G401 (cell line): ENCODE measurements around the gene HPSE2. TPM values are rescaled to one million over a fixed set of nuclear protein-coding genes. Genes with fewer than 3 reads are reported as not detected.
"Not testable (repeated sequence)": the region's sequence is repeated elsewhere in the genome, so short reads cannot be mapped to it uniquely, and the experiment has no call there.

Experiments
- DNase-seq: peaks from one replicate; pipeline ENCODE4 v3.0.0-alpha.2; 2015; ENCODE audit warnings: low spot score
- in situ Hi-C: cut with HindIII; loops from 2 replicates; pipeline ENCODE4 v1.10.0; 2016; ENCODE audit warnings: low sequenced_read_pairs, mixed read lengths
- total RNA-seq: library from RNA; depleted of rRNA; stranded (reverse); fragments of >200 nt; shearing (Covaris generic); gene quantifications from 2 replicates; pipeline ENCODE4 v1.2.3, GENCODE V29; 2014

HPSE2 gene
- total RNA-seq, 1 experiment from 2014 or later, result 0.61 TPM

DNA sequence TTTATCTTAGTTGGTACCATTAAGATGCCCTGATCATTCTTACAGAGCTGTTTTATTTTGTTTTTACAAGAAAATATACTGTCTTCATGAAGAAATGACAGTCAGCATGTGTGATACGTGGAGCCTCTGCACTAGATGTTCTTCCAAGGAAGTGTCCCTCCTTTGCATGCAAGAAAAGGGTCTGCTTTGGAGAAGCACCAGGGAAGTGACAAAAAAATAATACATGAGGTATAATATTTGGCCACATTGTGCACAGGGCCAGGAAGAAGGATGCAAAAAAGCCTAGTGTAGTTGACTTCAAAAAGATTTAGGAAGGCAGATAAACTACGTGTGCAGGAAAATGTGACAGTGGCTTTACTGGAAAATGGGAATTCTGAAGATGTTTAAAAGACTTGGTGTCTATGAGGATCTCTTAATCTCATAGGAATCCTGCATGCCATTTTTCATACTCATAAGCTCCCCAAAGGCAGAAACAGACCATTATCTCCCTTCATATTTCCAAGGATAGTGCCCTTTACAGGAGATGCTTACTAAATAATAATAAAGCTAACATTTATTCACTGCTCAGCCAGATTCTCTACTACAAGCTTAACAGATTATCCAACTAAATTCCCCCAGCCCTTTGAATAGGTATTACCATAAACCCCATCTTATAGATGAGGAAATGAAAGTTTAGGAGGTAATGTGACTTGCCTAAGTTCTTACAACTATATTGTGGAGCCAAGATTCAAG, 284.2 kb downstream of the HPSE2 start:
- no peak for DNase-seq
- in situ Hi-C loops, result no loop called here

DNA sequence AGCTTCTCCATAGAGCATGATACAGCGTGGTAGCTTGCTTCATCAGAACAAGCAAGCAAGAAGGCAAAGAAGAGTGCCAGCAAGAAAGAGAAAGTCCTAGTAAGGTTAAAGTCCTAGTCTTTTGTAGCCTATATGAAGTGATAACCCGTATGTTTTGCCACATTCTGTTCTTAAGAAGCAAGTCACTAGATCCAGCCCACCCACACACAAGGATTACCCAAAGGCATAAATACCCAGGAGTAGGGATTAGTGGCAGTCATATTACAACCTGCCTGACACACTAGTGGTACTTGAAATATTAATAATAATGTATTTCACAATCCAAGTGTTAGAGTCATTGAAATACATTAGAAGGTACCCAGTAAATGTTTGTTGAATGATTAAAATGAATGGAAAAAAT, 285.5 kb downstream of the HPSE2 start:
- in situ Hi-C loops, result no loop called here
- no peak for DNase-seq

DNA sequence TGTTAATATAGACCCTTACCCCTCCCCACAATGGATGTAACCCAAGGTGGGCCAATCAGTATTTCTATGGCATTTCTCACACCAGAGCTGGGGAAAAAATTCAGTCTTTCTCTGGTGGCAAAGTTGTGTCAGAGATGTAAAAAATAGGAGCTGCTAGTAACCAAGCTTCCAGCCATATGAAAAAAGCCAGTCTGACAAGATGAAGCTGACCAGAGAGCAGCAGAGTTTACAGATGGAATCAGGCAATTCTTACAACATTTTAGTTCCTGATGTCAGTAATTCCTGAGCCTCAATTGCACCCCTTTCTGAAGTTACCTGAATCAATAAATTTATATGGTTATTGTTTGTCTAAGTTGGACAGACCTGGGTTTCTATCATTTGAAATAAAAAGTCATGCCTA, 286.3 kb downstream of the HPSE2 start:
- in situ Hi-C loops, result no loop called here
- no peak for DNase-seq

DNA sequence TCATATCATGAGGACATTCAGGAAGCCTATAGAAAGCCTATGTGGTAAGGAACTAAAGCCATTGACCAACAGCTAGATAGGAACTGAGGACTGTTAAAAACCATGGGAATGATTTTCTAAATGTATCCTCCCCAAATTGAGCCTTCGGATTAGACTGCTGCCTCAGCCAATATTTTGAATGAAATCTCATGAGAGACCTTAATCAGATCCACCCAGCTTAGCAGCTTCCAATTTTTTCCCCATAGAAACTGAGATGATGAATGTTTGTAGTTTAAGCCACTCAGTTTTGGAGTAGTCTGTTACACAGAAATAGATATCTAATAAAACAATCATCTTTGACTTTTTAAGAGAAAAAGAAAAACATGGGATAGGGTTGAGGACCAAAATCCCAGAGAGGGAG, 292.0 kb downstream of the HPSE2 start:
- DNase-seq, result no peak
- in situ Hi-C loops, result no loop called here

DNA sequence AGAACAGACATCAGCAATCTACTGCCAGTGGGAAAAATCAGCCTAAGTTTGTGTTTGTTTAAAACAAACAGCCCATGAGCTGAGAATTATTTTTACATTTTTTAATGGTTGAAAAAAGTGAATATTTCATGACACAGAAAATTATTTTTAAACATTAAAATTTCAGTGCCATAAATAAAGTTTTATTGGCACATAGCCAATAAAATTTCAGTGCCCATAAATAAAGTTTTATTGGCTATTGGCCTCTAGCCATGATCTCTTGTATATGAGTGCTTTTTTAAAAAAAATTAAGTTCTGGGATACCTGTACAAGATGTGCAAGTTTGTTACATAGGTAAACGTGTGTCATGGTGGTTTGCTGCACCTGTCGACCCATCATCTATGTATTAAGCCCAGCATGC, 305.9 kb downstream of the HPSE2 start:
- DNase-seq, result no peak
- in situ Hi-C loops, result no loop called here

DNA sequence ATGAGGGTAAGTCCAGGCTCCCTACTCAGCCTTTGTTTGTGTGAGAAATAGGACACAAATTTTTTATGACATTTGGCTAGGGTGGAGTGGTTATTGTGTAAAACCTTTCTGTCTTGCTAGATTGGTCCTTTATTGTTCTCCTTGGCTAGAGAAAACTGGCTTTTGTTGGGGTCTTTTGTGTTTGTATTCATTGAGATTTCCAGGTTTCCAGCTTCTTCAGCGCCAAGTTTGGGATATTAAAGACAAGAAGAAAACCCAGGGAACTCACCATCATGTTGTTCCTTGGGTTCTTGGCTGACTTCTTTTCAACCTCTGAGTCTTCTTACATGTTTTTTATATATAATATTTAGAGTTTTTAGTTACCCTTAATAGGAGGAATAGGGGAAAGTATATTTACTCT, 310.0 kb downstream of the HPSE2 start:
- DNase-seq, result no peak
- in situ Hi-C loops, result no loop called here

DNA sequence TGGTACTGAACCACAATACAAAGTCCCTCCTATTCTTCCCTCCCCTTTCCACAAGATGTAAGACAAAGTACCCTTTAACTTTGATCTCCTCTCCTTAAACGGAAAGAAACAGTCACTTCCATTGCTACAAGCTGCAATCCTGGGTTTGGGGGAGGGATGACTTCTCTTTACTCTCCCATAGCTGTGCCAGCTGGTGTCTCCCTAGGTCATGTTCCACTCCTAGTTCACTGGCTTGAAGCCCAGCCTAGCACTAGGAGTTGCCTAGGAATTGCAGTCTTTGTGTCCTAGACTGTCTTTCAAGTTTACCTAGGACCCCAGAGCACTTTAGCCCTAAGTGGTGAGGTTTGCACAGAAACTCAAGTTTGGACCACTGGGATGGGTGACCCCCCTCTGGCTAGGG, 311.1 kb downstream of the HPSE2 start:
- in situ Hi-C loops, result no loop called here
- no peak for DNase-seq

DNA sequence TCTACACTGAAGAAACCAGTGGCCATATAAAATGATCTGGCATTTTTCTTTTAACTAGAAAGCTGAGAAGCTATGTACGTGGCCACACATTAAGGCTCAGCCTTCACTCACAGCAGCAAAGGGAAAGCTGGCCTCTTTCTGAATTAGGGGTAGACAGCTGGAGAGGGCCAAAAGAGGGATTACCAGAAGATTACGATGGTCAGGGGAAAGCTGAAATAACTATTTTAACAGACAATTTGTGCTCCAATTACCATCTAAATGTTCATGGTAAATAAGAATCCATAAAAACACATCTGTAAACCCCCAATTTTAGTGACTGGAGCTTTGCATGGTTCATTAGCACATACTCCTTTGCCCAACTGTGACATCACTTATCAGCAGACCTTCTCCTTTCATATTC, 314.3 kb downstream of the HPSE2 start:
- in situ Hi-C loops, result no loop called here

DNA sequence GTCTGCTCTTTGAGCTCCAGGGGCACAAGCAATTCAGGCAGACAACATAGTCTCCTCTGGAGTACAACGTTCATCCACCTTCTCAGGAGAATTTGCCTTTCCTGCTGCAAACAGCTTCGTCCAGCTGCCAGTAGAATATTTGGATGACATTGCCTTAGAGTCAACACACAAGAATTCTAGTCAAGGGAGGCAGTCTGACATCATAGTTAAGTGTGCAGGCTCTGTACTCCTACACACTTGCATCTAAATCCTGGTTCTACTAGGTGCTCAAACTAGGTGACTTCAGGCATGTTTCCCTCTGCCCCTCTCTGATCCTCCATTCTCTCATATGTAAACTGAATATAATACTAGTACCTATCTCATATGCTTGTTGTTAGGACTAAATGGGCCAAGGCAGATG, 314.8 kb downstream of the HPSE2 start:
- in situ Hi-C loops, result no loop called here

More for the DNA sequence above, 314.3 kb downstream of the HPSE2 start:
- DNase-seq, result no peak

DNA sequence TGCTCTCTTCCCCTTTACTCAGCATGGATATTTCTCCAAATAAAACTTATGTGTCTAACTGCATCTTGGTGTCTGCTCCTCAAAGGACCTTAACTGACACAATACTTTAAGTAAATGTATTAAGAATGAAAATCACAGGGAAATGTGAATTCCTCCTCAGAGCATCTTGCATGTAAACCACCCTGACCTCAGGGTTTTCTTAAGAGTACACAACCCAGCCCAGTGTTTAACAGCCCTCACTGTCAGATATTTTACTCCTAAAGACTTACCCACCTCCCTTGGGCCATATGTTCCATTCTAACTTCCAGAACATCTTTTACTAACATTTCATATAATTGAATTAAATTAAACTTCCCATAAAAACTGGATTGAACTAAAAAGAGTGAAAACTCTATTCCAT, 315.3 kb downstream of the HPSE2 start:
- in situ Hi-C loops, result no loop called here
- DNase-seq, result no peak

More for the DNA sequence above, 314.8 kb downstream of the HPSE2 start:
- no peak for DNase-seq

DNA sequence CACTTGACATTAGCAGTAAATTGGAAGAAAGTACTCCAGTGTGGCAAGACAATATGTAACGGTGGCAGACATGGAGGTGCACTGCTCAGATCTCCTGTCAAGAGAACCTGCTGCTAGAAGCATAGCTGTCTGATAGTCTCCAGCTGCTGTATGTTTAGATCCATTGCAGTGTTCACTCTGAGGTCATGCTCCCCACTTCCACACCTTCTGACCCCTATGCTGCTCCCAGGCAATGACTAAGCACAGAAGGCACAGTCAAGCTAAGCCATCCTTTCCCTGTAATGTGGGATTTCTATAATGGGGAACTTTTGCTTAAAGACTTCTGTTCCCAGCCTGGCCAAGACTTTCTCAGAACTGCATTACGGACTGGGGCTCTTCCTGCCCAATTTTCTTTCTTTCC, 315.8 kb downstream of the HPSE2 start:
- in situ Hi-C loops, result no loop called here
- no peak for DNase-seq

DNA sequence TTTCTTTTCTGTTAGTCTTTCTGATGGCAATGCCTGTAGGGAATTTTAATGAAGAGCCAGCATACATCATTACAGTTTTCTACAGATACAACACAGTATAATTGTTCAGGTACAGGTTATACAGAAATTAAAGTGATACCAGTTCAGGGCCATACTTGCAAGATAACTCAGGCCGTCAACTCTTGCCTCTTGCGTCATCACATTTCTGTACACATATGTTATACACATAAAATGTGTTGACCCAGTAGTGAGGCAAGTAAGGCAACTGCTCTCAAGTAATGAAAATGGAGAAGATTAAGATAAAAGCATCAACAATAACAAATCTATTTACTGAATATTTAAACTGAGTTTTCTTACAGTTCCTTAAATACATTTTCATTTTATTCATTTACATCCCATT, 317.8 kb downstream of the HPSE2 start:
- DNase-seq, result no peak
- in situ Hi-C loops, result no loop called here

DNA sequence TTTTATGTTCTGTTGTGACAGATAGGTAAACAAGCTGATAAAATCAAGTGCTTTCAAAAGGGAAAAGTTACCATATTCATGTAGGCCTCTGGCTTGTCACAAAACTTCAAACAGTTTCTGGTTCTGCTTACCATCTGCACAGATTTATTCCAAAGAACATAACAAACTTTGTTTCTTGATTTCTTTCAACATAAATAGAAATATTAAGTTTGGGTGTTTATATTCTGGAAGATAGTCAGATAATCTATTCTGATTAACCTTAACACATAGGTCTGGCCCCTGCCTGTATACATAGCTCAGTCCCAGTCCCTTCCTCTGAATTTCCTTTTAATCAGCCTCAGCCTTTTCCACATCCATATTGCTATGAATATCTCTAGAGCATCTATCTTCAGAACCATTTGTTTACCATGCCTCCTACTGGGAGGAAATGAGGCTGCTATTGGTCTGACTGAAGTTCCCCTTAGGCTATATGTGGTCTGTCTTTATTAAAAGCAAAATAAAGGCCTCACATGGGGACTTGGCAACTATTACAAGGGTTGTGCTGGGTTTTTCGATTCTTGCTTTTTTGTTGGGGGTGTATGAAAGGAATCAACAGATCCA, 319.0 kb downstream of the HPSE2 start:
- no peak for DNase-seq
- in situ Hi-C loops, result no loop called here

DNA sequence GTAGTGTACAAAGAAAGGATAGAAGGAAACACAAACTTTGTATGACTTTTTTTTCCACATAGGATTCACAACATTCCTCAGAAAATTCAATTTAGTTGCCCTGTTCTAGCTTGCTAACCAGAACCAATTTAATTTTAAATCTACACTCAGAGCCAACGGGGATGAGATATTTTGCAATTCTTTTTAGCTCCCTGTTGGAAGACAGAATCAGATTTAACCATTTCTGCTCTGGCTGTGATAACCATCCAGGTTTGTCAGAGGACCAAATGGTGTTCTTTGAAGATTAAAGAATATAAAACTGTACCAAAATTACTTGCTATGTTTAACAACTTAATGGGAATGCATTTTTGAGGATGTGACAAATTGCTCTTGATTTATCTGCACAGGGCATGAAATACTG, 319.7 kb downstream of the HPSE2 start:
- no peak for DNase-seq
- in situ Hi-C loops, result no loop called here

DNA sequence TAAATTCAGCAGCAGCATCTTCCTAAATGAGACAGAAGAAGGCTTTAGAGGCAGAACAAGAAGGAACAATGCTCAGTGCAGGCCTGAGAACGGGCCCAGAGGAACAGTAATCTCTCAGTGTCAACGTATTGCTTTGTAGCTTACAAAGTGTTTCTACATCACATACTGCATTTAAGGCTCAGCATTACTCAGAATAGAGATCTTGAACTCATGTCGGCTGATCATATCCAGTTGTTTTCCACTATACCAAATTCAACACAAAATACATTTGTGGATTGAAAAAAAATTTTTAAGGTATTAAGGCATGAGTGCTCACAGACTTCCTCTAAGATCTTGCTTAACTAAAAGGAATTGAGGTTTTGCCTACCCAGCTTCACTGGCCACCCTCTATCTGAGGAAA, 325.1 kb downstream of the HPSE2 start:
- no peak for DNase-seq
- in situ Hi-C loops, result no loop called here

DNA sequence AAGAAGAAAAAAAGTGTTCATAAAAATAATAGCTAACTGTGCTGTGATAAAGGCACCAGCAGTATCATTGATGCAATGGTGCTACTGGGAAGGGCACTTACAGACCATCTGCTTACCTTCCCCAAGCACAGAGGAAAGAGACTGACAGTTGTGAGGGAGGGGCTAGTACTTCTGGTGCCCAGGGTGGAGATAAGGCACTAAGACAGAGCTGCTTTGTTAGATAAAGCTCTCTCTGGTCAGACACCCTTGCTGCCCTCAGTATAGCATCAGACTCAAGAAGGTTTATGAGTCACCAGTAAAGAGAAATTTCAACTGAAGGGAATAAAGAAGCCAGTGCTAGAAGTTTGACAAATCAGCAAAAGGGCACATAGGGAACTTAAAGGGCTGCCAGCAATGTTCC, 325.6 kb downstream of the HPSE2 start:
- in situ Hi-C loops, result no loop called here
- DNase-seq, result no peak

DNA sequence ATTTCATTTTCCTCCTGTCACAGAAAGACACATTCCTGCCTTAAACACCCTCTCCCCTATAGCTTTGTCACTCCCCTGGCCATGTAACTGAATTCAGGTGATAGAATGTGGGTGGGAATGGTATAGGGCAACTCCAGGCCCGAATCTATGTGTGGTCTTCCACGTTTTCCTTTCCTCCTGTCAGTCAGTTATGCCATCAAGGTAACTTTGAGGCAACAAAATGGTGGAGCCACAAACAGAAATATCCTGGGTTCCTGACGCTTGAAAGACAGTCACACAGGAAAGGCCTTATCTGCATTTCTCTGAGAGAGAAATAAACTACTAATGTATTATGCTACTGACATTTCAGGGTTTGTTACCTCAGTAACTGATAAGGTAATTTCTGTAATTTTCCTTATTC, 326.8 kb downstream of the HPSE2 start:
- in situ Hi-C loops, result no loop called here
- no peak for DNase-seq

DNA sequence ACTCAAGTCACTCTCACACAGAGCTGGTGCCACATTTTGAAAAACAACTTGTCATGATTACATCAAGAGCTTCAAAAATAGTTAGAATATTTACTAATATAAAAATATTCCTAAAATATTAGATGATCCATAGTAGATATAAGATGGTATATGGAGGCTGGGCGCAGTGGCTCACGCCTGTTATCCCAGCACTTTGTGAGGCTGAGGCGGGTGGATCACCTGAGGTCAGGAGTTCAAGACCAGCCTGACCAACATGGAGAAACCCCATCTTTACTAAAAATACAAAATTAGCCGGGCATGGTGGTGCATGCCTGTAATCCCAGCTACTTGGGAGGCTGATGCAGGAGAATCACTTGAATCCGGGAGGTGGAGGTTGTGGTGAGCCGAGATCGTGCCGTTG, 327.4 kb downstream of the HPSE2 start:
- in situ Hi-C loops, DNase-seq: not testable (repeated sequence)

DNA sequence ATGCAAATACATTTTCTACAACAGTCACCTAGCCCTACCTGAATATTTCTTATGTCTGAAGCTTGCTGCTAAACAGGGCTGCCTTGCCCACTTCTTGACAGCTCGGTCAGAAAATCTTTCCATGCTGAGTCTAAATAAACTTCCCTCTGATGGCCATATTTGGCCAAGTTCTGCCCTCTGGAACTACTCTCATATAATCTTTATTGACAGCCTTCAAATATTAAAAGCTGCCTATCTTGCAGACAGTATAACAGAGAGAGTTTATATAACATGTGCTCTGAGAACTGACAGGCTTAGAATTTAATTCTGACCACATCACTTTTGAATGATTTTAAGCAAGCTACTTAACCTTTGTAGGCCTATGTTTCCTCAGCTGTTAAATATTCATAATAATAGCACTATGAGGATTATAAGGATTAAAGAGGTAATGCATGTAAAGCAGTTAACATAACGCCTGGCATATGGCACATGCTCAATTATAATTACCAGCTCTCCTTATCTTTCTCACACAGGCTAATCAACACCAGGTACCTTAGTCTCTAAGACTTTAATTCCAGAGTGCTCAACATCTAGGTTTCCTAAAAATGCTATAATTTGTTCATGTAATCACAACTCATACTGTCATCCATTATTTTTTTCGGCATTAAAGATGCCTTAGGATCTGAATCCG, 334.1 kb downstream of the HPSE2 start:
- DNase-seq, result no peak
- in situ Hi-C loops, result no loop called here

DNA sequence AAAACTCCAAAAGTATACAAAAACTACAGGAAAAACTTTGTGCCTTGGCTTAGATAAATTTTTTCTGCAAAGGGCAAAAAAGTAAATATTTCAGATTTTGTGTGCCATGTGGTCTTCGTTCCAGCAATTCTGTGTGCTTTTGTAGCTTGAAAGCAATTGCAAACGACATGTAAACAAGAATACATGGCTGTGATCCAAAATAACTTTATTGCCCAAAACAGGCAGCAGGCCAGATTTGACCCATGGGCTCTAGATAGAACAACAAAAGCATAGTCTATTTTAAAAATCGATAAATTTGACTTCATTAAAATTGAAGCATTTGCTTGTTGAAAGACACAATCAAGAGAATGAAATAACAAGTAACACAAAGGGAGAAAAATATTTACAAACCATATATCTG, 336.6 kb downstream of the HPSE2 start:
- in situ Hi-C loops, result no loop called here
- DNase-seq, result no peak

DNA sequence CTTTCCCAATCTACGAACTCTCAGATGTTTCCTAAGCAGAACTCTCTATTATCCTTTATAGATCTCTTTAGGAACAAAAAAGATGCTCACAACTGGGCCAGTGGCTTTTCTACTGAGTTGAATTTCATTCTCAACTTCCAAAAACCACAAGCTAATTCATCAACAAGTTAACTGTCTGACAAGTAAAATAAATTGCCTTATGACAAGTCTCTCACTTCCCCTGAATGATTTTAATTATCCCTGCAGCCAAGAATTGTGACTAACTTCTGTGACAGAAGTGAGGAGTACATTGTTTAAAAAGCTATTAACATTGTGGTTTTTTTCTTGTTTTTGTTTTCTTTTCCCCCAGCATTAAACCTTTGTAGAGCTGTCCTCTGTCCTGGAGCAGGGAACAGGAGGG, 343.1 kb downstream of the HPSE2 start:
- DNase-seq, result no peak
- in situ Hi-C loops, result no loop called here
